Activated T-helper 17 cell treated with anti-CD3 and anti-CD28 coated beads, Interleukin-2, amount 50 U/mL, for 72 hours (primary cell): Measurements from ENCODE around the gene EMX2. TPM values are rescaled to one million over a fixed set of nuclear protein-coding genes. Genes with fewer than 3 reads are reported as not detected.
"Not testable (repeated sequence)": the region's sequence is repeated elsewhere in the genome, so short reads cannot be mapped to it uniquely, and the experiment has no call there.

Experiments
- ATAC-seq: fragments of 150-1000 bp; cut with Tn5 transposase; replicated peaks from 2 replicates; pipeline ENCODE4 v1.10.0; 2021; ENCODE audit warnings: mild to moderate bottlenecking, moderate library complexity
- H3K27ac Mint-ChIP-seq: one replicate; pipeline ENCODE4 v1.8.0; 2022; ENCODE audit warnings: mixed read lengths
- H3K27me3 Mint-ChIP-seq: one replicate; pipeline ENCODE4 v1.8.0; 2022; ENCODE audit warnings: mixed read lengths
- H3K36me3 Mint-ChIP-seq: one replicate; pipeline ENCODE4 v1.8.0; 2022; ENCODE audit warnings: low read depth, mild to moderate bottlenecking, mixed read lengths
- H3K4me1 Mint-ChIP-seq: one replicate; pipeline ENCODE4 v1.8.0; 2022; ENCODE audit warnings: mixed read lengths
- H3K4me3 Mint-ChIP-seq: one replicate; pipeline ENCODE4 v1.8.0; 2022; ENCODE audit warnings: mild to moderate bottlenecking, mixed read lengths
- H3K9me3 Mint-ChIP-seq: one replicate; pipeline ENCODE4 v1.8.0; 2022; ENCODE audit warnings: mixed read lengths
- total RNA-seq, 2 donors: library from RNA; stranded (reverse); gene quantifications; one replicate each; pipeline ENCODE4 v1.2.3, GENCODE V29; 2022

Gene EMX2
- total RNA-seq, 2 donors from 2014 or later, result not detected

GRCh38 chr10:117578490-117578889 is 35.9 kb downstream of the EMX2 start:
- Mint-ChIP-seq H3K27me3 (peaks cover 22% of the 10 kb centered on the region), H3K27ac (no peak overlapping the region), H3K36me3 (no peaks in the 10 kb centered on the region), H3K4me3 (no peak overlapping the region), H3K9me3 (no peaks in the 10 kb centered on the region), H3K4me1 (no peaks in the 10 kb centered on the region)
- no peak for ATAC-seq

- H3K4me3 Mint-ChIP-seq, result no peak overlapping the region
- no peaks in the 10 kb centered on the region for H3K36me3 Mint-ChIP-seq
- no peak overlapping the region for H3K27ac Mint-ChIP-seq
- no peak for ATAC-seq
- H3K4me1 Mint-ChIP-seq, result no peaks in the 10 kb centered on the region
- H3K27me3 Mint-ChIP-seq, result peaks cover 20% of the 10 kb centered on the region
- H3K9me3 Mint-ChIP-seq, result no peaks in the 10 kb centered on the region
Measured at GRCh38 chr10:117578999-117579590, 36.5 kb downstream of the EMX2 start.

DNA sequence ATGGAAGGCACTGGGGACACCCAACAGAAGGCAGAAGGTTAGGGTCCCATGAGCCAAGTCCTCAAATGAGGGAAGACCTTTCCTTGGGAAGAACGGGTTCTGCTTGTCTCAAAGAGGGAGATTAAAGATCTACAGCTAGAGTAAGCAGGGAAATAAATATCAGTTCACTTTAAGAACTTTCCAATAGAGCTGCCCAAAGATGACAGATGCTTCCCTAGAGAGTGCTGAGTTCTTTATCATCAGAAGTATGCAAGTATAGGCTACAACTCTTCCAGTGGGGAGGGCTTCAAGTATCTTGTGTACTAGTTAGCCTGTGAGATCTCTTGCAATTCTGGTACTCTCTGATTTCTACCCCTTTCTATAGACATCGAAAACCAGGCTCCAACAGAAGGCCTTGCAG is 39.4 kb downstream of the EMX2 start:
- Mint-ChIP-seq H3K9me3 (peaks cover 10% of the 10 kb centered on the region), H3K36me3 (no peaks in the 10 kb centered on the region), H3K4me1 (no peaks in the 10 kb centered on the region), H3K27me3 (peaks cover 25% of the 10 kb centered on the region), H3K4me3 (no peak overlapping the region), H3K27ac (no peak overlapping the region)
- ATAC-seq, result no peak

- H3K36me3 Mint-ChIP-seq, H3K27ac Mint-ChIP-seq, H3K4me1 Mint-ChIP-seq, H3K4me3 Mint-ChIP-seq, ATAC-seq: not testable (repeated sequence)
- H3K27me3 Mint-ChIP-seq, result peaks cover 26% of the 10 kb centered on the region
- peaks cover 13% of the 10 kb centered on the region for H3K9me3 Mint-ChIP-seq
Measured at GRCh38 chr10:117584831-117585230, 42.3 kb downstream of the EMX2 start.

- no peak for ATAC-seq
- Mint-ChIP-seq H3K4me1 (no peaks in the 10 kb centered on the region), H3K9me3 (peaks cover 13% of the 10 kb centered on the region), H3K27me3 (peaks cover 34% of the 10 kb centered on the region), H3K36me3 (no peaks in the 10 kb centered on the region), H3K27ac (no peak overlapping the region), H3K4me3 (no peak overlapping the region)
Measured at GRCh38 chr10:117587036-117587435, 44.5 kb downstream of the EMX2 start.

GRCh38 chr10:117590101-117590875 is 47.7 kb downstream of the EMX2 start:
- Mint-ChIP-seq H3K36me3 (no peaks in the 10 kb centered on the region), H3K4me1 (no peaks in the 10 kb centered on the region), H3K4me3 (no peak overlapping the region), H3K9me3 (peaks cover 8% of the 10 kb centered on the region), H3K27me3 (peaks cover 39% of the 10 kb centered on the region), H3K27ac (no peak overlapping the region)
- ATAC-seq, result no peak

GRCh38 chr10:117591043-117591442 is 48.5 kb downstream of the EMX2 start:
- H3K9me3 Mint-ChIP-seq, result peaks cover 3% of the 10 kb centered on the region
- no peak overlapping the region for H3K4me3 Mint-ChIP-seq
- H3K4me1 Mint-ChIP-seq, result no peaks in the 10 kb centered on the region
- no peaks in the 10 kb centered on the region for H3K36me3 Mint-ChIP-seq
- H3K27ac Mint-ChIP-seq, result no peak overlapping the region
- no peak for ATAC-seq
- H3K27me3 Mint-ChIP-seq, result peaks cover 37% of the 10 kb centered on the region

DNA sequence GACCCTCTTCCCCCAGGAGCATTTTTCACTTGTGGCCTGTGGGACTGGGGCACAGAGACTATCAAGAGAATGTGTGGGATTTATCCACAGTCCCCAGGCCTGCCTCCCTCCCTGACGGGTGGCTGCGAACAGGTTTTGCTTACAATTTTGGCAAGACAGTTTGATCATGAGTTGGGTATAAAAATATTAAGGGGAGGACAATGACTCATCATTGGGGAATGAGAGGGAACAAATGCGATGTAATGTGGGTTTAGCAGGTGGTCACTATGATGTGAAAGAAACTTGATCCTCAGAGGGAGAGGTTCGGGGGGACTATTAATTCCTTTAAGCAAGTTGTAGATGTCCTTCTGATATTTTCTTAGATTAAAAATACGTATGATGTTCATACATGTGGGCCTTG is 52.2 kb downstream of the EMX2 start:
- H3K27ac Mint-ChIP-seq, result no peak overlapping the region
- no peaks in the 10 kb centered on the region for H3K4me1 Mint-ChIP-seq
- no peak overlapping the region for H3K4me3 Mint-ChIP-seq
- no peaks in the 10 kb centered on the region for H3K36me3 Mint-ChIP-seq
- peaks cover 32% of the 10 kb centered on the region for H3K27me3 Mint-ChIP-seq
- no peak for ATAC-seq
- no peaks in the 10 kb centered on the region for H3K9me3 Mint-ChIP-seq

DNA sequence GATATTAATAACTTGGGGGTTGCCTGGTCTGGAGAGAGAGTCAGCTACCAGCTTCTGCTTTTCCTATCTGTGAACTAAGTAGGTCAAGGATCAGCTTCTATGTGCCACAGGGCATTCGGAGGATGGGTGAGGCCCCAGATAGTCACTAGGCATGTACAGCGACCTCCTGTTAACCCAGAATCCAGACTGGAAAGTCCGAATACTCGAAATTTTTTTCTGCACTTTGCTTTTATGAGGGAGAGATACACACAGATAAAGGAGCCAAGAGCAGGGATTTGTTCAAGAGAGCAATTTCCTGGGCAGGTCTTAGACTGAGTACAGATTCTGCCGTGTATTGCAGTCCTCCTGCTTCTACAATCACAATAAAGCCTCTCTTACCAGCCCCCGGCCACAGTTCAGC is 54.2 kb downstream of the EMX2 start:
- H3K9me3 Mint-ChIP-seq, result no peaks in the 10 kb centered on the region
- H3K4me1 Mint-ChIP-seq, result no peaks in the 10 kb centered on the region
- ATAC-seq, result no peak
- no peak overlapping the region for H3K27ac Mint-ChIP-seq
- H3K4me3 Mint-ChIP-seq, result no peak overlapping the region
- H3K36me3 Mint-ChIP-seq, result no peaks in the 10 kb centered on the region
- peaks cover 17% of the 10 kb centered on the region for H3K27me3 Mint-ChIP-seq

- Mint-ChIP-seq H3K4me1 (no peaks in the 10 kb centered on the region), H3K36me3 (no peaks in the 10 kb centered on the region), H3K4me3 (no peak overlapping the region), H3K27me3 (peaks cover 18% of the 10 kb centered on the region), H3K9me3 (no peaks in the 10 kb centered on the region), H3K27ac (no peak overlapping the region)
- ATAC-seq, result no peak
Measured at GRCh38 chr10:117597216-117597615, 54.7 kb downstream of the EMX2 start.

Other genes with a start within 250 kb of the EMX2 start
- 10 to 100 TPM; 14.7 to 15.6 TPM for gene PDZD8, start 167.3 kb upstream of the EMX2 start, total RNA-seq